Loucy (cell line): Measurements from ENCODE around the gene CDHR4.

Source experiments
- EZH2phosphoT487 ChIP-seq: fragments of 200-600 bp; IDR thresholded peaks from 2 replicates; pipeline ENCODE4 v1.6.1; 2018; ENCODE audit warnings: antibody characterized with exemption, mild to moderate bottlenecking, moderate library complexity, borderline replicate concordance
- TF ChIP-seq, protein P1 (sequence below): fragments of 200-600 bp; sonication (generic); conservative IDR thresholded peaks from 2 replicates; pipeline ENCODE4 v1.5.1; 2014; ENCODE audit warnings: mild to moderate bottlenecking, antibody characterized with exemption, low read length

DNA sequence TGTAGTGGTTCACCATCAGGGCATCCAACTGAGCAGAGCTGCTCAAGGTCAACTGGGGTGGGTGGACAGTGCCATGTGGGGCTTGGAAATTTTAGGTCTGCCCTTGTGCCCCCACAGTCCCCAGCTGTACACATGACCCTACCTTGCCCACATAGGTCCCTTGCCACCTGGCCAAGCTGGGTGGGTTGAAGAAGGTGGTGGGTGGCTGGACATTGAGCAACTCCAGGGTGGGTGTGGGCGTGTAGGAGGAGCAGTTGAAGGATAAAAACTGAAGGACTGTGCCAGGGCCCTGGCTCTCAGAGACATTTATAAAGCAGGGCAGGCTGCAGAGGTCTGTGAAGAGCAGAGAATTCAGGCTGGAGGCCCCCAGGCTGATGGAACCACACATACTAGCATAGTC, 568 bp downstream of the CDHR4 start:
- TF ChIP-seq, protein P1, sequence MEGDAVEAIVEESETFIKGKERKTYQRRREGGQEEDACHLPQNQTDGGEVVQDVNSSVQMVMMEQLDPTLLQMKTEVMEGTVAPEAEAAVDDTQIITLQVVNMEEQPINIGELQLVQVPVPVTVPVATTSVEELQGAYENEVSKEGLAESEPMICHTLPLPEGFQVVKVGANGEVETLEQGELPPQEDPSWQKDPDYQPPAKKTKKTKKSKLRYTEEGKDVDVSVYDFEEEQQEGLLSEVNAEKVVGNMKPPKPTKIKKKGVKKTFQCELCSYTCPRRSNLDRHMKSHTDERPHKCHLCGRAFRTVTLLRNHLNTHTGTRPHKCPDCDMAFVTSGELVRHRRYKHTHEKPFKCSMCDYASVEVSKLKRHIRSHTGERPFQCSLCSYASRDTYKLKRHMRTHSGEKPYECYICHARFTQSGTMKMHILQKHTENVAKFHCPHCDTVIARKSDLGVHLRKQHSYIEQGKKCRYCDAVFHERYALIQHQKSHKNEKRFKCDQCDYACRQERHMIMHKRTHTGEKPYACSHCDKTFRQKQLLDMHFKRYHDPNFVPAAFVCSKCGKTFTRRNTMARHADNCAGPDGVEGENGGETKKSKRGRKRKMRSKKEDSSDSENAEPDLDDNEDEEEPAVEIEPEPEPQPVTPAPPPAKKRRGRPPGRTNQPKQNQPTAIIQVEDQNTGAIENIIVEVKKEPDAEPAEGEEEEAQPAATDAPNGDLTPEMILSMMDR, result no peak
- TF ChIP-seq EZH2phosphoT487, result no peak
